SK-N-MC (cell line): ENCODE measurements around the gene IL11RA.

Experiments used
- DNase-seq: peaks from one replicate; pipeline ENCODE4 v3.0.0-alpha.2; 2011; ENCODE audit warnings: low read depth, low spot score
- H3K27ac ChIP-seq: fragments of 200-600 bp; sonication (generic); 2 replicates; pipeline ENCODE4 v1.5.1; 2016; ENCODE audit warnings: mixed run types
- H3K36me3 ChIP-seq: fragments of 200-600 bp; sonication (generic); 2 replicates; pipeline ENCODE4 v1.6.1; 2017; ENCODE audit warnings: antibody characterized with exemption, low read length, mixed read lengths; ENCODE audit not compliant: insufficient read depth
- H3K4me3 ChIP-seq: fragments of 200-600 bp; sonication (generic); 2 replicates; pipeline ENCODE4 v1.5.1; 2016
- H3K9ac ChIP-seq: fragments of 200-600 bp; sonication (generic); 2 replicates; pipeline ENCODE4 v1.8.0; 2017; ENCODE audit warnings: mixed run types, mixed read lengths; ENCODE audit not compliant: insufficient read length
- H3K9me3 ChIP-seq: fragments of 200-600 bp; sonication (generic); 2 replicates; pipeline ENCODE4 v1.6.1; 2017; ENCODE audit warnings: low read depth, mild to moderate bottlenecking, antibody characterized with exemption, low read length, moderate library complexity, mixed read lengths
- EZH2 ChIP-seq: fragments of 200-600 bp; sonication (generic); IDR thresholded peaks from one replicate; pipeline ENCODE4 v1.6.1; 2017; ENCODE audit warnings: antibody characterized with exemption
- FOXP2 ChIP-seq: optimal IDR thresholded peaks from 2 replicates; pipeline ENCODE3; 2011; ENCODE audit warnings: mild to moderate bottlenecking, moderate library complexity; ENCODE audit not compliant: insufficient read depth; ENCODE audit errors: extremely low read length, control extremely low read depth
- POLR2AphosphoS5 ChIP-seq: IDR thresholded peaks from 2 replicates; pipeline ENCODE4 v1.6.1; 2012; ENCODE audit warnings: mild to moderate bottlenecking, low read depth, low read length, borderline replicate concordance

Gene IL11RA

DNA sequence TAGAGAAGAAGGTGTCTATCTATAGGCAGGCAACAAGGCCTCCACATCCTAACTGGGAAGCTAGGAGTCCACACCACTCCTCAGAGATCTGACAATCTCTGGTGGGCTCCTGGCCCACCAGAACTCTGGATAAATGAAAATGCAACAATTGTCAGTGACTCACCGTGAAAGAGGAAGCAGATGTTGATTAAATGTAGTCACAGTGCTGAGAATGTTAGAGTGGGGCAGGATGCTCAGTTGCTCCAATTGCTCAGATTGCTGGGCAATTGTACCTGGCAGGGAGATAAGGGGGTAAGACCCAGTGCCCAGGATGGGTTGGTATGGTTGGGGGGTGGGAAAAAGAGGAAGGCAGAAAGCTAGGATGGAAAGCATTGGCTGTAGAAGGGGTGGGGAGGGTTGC, 34.7 kb downstream of the IL11RA start:
- Histone ChIP-seq H3K27ac (no peak overlapping the region), H3K4me3 (no peak overlapping the region), H3K36me3 (no peaks in the 10 kb centered on the region), H3K9ac (no peak overlapping the region), H3K9me3 (no peaks in the 10 kb centered on the region)
- TF ChIP-seq EZH2 (no peak), FOXP2 (no peak), POLR2AphosphoS5 (no peak)
- no peak for DNase-seq

GRCh38 chr9:34687276-34688030, 35.5 kb downstream of the IL11RA start:
- DNase-seq: no peak
- TF ChIP-seq EZH2 (no peak), FOXP2 (no peak), POLR2AphosphoS5 (no peak)

GRCh38 chr9:34688329-34689115, 36.5 kb downstream of the IL11RA start:
- Histone ChIP-seq H3K4me3 (no peak overlapping the region), H3K9ac (no peak overlapping the region), H3K27ac (no peak overlapping the region), H3K9me3 (no peaks in the 10 kb centered on the region), H3K36me3 (no peaks in the 10 kb centered on the region)
- DNase-seq: no peak
- TF ChIP-seq EZH2 (no peak), FOXP2 (no peak), POLR2AphosphoS5 (no peak)

More at GRCh38 chr9:34687276-34688030, 35.5 kb downstream of the IL11RA start:
- no peak overlapping the region for H3K27ac ChIP-seq
- no peaks in the 10 kb centered on the region for H3K36me3 ChIP-seq
- H3K4me3 ChIP-seq: no peak overlapping the region
- H3K9me3 ChIP-seq: no peaks in the 10 kb centered on the region
- no peak overlapping the region for H3K9ac ChIP-seq

GRCh38 chr9:34689116-34689470, 37.1 kb downstream of the IL11RA start:
- Histone ChIP-seq H3K4me3 (no peak overlapping the region), H3K36me3 (no peaks in the 10 kb centered on the region), H3K27ac (no peak overlapping the region), H3K9ac (no peak overlapping the region), H3K9me3 (no peaks in the 10 kb centered on the region)
- DNase-seq: no peak
- TF ChIP-seq EZH2 (no peak), FOXP2 (no peak), POLR2AphosphoS5 (no peak)

GRCh38 chr9:34689512-34689911, 37.5 kb downstream of the IL11RA start:
- Histone ChIP-seq H3K27ac (no peak overlapping the region), H3K36me3 (no peaks in the 10 kb centered on the region), H3K9me3 (no peaks in the 10 kb centered on the region), H3K9ac (no peak overlapping the region), H3K4me3 (no peak overlapping the region)
- TF ChIP-seq FOXP2: no peak
- no peak for TF ChIP-seq POLR2AphosphoS5
- DNase-seq: no peak

DNA sequence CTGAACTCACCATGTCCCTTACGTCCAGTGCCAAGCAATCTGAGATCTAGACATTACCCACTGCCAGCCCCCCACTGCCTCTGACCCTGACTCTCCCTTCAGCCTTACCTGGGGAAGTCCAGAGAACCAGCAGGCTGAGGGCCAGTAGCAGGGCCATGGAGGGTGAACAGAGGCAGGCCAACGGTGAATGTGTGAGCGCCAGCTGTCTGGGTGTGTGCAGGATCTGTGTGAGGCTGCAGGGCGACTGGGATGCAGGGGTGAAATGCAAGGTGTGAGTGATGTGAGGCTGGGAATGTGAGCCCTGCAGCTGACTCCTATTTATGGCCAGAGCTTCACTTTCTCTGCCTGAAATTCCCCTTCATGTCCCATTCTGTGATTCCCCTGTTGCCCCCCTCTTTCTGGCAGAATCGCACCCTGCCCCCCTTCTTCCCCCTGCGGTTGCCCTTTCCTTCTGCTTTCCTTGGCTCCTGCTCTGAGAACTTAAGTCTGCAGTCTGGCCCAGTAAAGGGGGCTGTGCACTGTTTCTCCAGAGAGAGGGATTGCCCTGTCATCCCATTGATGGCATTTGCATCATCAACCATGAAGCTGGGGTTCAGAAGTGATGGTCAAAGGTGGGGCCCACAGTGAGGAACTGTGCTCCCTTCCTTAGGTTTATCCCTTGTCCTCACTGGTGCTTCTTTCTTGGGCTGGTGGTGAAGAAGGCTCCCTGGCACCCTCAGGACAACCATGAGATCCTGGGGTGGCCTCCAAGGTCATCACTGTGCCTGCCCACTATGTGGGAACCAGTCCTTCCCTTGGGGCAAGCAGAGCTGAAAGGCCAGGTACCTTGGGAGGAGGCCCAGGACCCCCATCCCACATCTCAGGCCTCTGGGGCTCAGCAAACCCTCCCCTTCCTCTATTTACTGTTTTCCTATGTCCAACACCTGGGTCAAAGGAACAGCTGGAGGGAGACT, 39.3 kb downstream of the IL11RA start, which contains the start of gene CCL19:
Gene CCL19 (minus strand): TSS at position 294 of the 953 bp plus-strand sequence. CDS start 137 bp downstream, at position 157.
- no peak within 1 kb of the TSS for H3K9ac ChIP-seq

DNA sequence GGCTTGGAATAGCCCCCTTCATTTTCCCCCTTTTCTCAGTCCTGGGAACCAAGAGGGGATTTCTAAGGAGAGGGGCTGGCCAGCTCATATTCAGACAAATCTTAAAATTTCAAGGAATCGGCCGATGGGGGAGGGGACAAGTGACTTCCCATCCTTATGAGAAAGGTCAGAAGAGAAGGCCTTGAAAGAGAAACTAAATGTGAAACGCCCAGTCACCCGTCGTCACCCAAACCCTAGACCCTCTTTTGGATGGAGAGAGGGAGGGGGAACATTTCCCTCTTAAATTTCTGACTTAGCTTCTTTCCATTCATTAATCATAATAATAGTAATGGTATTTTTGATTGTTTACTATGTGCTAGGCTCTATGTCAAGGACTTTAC, 39.9 kb downstream of the IL11RA start:
- Histone ChIP-seq H3K9me3 (no peaks in the 10 kb centered on the region), H3K27ac (no peak overlapping the region), H3K36me3 (no peaks in the 10 kb centered on the region), H3K9ac (no peak overlapping the region), H3K4me3 (no peak overlapping the region)
- TF ChIP-seq EZH2: no peak
- TF ChIP-seq POLR2AphosphoS5: no peak
- TF ChIP-seq FOXP2: no peak
- no peak for DNase-seq

More for the DNA sequence above, 39.3 kb downstream of the IL11RA start, which contains the start of gene CCL19:
- no peaks in the 10 kb centered on the region for H3K36me3 ChIP-seq
- H3K9me3 ChIP-seq: no peaks in the 10 kb centered on the region
- TF ChIP-seq FOXP2 (no peak), POLR2AphosphoS5 (no peak), EZH2 (no peak)
- DNase-seq: no peak
- H3K4me3 ChIP-seq: no peak within 1 kb of the TSS
- H3K27ac ChIP-seq: no peak within 1 kb of the TSS
